HEK293 (cell line): Measurements from ENCODE around the gene KIF12.

Source experiments
- CTCF ChIA-PET: fragments of 350-600 bp; formaldehyde crosslinking; extraction: SDS; loops from one replicate; lab custom pipeline; 2021; ENCODE audit warnings: antibody characterized with exemption; lab: Yijun Ruan, JAX
- POLR2A ChIA-PET: fragments of 300-600 bp; formaldehyde crosslinking; extraction: SDS; loops from one replicate; lab custom pipeline; 2020; ENCODE audit warnings: antibody characterized with exemption, inconsistent platforms; lab: Yijun Ruan, JAX
- H3K27ac ChIP-seq: fragments of 200-500 bp; sonication (Bioruptor generic); 2 replicates; pipeline ENCODE4 v1.5.1; 2014; ENCODE audit warnings: low read depth, low read length, control low read depth, inconsistent platforms; ENCODE audit errors: extremely low read depth
- H3K36me3 ChIP-seq, 2 experiments: fragments of 200-500 bp in 1 of 2; sonication (Bioruptor generic) in 1 of 2; 1 replicate in 1 of 2; 2 replicates in 1 of 2; pipeline ENCODE4 v1.5.1; 2014 to 2017; ENCODE audit warnings: inconsistent platforms in 2 of 2, low read length in 2 of 2; ENCODE audit not compliant: control insufficient read depth in 2 of 2, insufficient read depth in 1 of 2
- H3K4me1 ChIP-seq: fragments of 200-500 bp; sonication (Bioruptor generic); 2 replicates; pipeline ENCODE4 v1.5.1; 2014; ENCODE audit warnings: mild to moderate bottlenecking, low read length, inconsistent platforms; ENCODE audit not compliant: control insufficient read depth, insufficient read depth
- H3K4me3 ChIP-seq: 2 replicates; pipeline ENCODE4 v1.5.1; 2011; ENCODE audit warnings: low read depth, mild to moderate bottlenecking, control low read depth, low read length, moderate library complexity
- H3K9me3 ChIP-seq: fragments of 200-500 bp; sonication (Bioruptor generic); 2 replicates; pipeline ENCODE4 v1.5.1; 2014; ENCODE audit warnings: low read depth, low read length, inconsistent platforms; ENCODE audit not compliant: control insufficient read depth, insufficient read depth
- BCL6B ChIP-seq: fragments of 450-650 bp; formaldehyde crosslinking; IDR thresholded peaks from 2 replicates; pipeline ENCODE4 v1.5.1; 2017; ENCODE audit warnings: missing biosample characterization, missing genetic modification characterization
- ELK4 ChIP-seq: IDR thresholded peaks from 2 replicates; pipeline ENCODE4 v1.6.1; 2011; ENCODE audit warnings: mild to moderate bottlenecking, low read depth, low read length, borderline replicate concordance
- FEZF1 ChIP-seq: fragments of 450-650 bp; formaldehyde crosslinking; IDR thresholded peaks from 2 replicates; pipeline ENCODE4 v1.5.1; 2016; ENCODE audit warnings: missing biosample characterization, missing genetic modification characterization
- GLIS2 ChIP-seq: fragments of 450-650 bp; formaldehyde crosslinking; IDR thresholded peaks from 2 replicates; pipeline ENCODE4 v1.5.1; 2016; ENCODE audit warnings: missing biosample characterization, missing genetic modification characterization
- KLF1 ChIP-seq: fragments of 450-650 bp; formaldehyde crosslinking; IDR thresholded peaks from 2 replicates; pipeline ENCODE4 v1.5.1; 2016; ENCODE audit warnings: missing biosample characterization, missing genetic modification characterization
- KLF17 ChIP-seq: fragments of 450-650 bp; formaldehyde crosslinking; IDR thresholded peaks from 2 replicates; pipeline ENCODE4 v1.5.1; 2016; ENCODE audit warnings: missing biosample characterization, missing genetic modification characterization
- PRDM1 ChIP-seq: fragments of 450-650 bp; formaldehyde crosslinking; IDR thresholded peaks from 2 replicates; pipeline ENCODE4; 2016; ENCODE audit warnings: missing biosample characterization, missing genetic modification characterization
- ZBTB17 ChIP-seq: fragments of 450-650 bp; formaldehyde crosslinking; IDR thresholded peaks from 2 replicates; pipeline ENCODE4 v1.5.1; 2016; ENCODE audit warnings: missing biosample characterization, missing genetic modification characterization
- ZNF114 ChIP-seq: fragments of 450-650 bp; formaldehyde crosslinking; IDR thresholded peaks from 2 replicates; pipeline ENCODE4 v1.5.0; 2017; ENCODE audit warnings: missing biosample characterization, missing genetic modification characterization
- ZNF132 ChIP-seq: fragments of 450-650 bp; formaldehyde crosslinking; IDR thresholded peaks from 2 replicates; pipeline ENCODE4 v1.5.1; 2017; ENCODE audit warnings: missing biosample characterization, missing genetic modification characterization, borderline replicate concordance
- ZNF24 ChIP-seq: fragments of 450-650 bp; formaldehyde crosslinking; IDR thresholded peaks from 2 replicates; pipeline ENCODE4 v1.5.1; 2016; ENCODE audit warnings: missing biosample characterization, missing genetic modification characterization
- ZNF26 ChIP-seq: fragments of 450-650 bp; formaldehyde crosslinking; IDR thresholded peaks from 2 replicates; pipeline ENCODE4 v1.5.1; 2016; ENCODE audit warnings: missing biosample characterization, missing genetic modification characterization
- ZNF366 ChIP-seq: fragments of 450-650 bp; formaldehyde crosslinking; conservative IDR thresholded peaks from 2 replicates; pipeline ENCODE4 v1.5.1; 2016; ENCODE audit warnings: missing biosample characterization, missing genetic modification characterization
- ZNF423 ChIP-seq: fragments of 450-650 bp; formaldehyde crosslinking; IDR thresholded peaks from 2 replicates; pipeline ENCODE4 v1.5.1; 2016; ENCODE audit warnings: missing biosample characterization, missing genetic modification characterization
- ZNF473 ChIP-seq: fragments of 450-650 bp; formaldehyde crosslinking; IDR thresholded peaks from 2 replicates; pipeline ENCODE4 v1.5.1; 2017; ENCODE audit warnings: missing biosample characterization, missing genetic modification characterization
- ZNF548 ChIP-seq: fragments of 450-650 bp; formaldehyde crosslinking; IDR thresholded peaks from 2 replicates; pipeline ENCODE4 v1.5.1; 2016; ENCODE audit warnings: missing biosample characterization, missing genetic modification characterization
- ZNF580 ChIP-seq: fragments of 450-650 bp; formaldehyde crosslinking; IDR thresholded peaks from 2 replicates; pipeline ENCODE4 v1.5.1; 2016; ENCODE audit warnings: missing biosample characterization, missing genetic modification characterization
- ZNF654 ChIP-seq: fragments of 450-650 bp; formaldehyde crosslinking; IDR thresholded peaks from 2 replicates; pipeline ENCODE4 v1.5.1; 2016; ENCODE audit warnings: low read depth, missing biosample characterization, missing genetic modification characterization
- ZNF701 ChIP-seq: fragments of 450-650 bp; formaldehyde crosslinking; IDR thresholded peaks from 2 replicates; pipeline ENCODE4 v1.5.1; 2016; ENCODE audit warnings: missing biosample characterization, missing genetic modification characterization
- ZNF777 ChIP-seq: fragments of 450-650 bp; formaldehyde crosslinking; IDR thresholded peaks from 2 replicates; pipeline ENCODE4 v1.5.1; 2017; ENCODE audit warnings: missing biosample characterization, missing genetic modification characterization, borderline replicate concordance
- ZNF837 ChIP-seq: fragments of 450-650 bp; formaldehyde crosslinking; IDR thresholded peaks from 2 replicates; pipeline ENCODE4 v1.5.1; 2016; ENCODE audit warnings: missing biosample characterization, missing genetic modification characterization
- TF ChIP-seq, protein P1 (sequence below): fragments of 450-650 bp; formaldehyde crosslinking; IDR thresholded peaks from 2 replicates; pipeline ENCODE4 v1.5.1; 2016; ENCODE audit warnings: missing biosample characterization, missing genetic modification characterization

KIF12 gene

GRCh38 chr9:114055894-114056293 lies 43.2 kb downstream of the KIF12 start:
- Histone ChIP-seq H3K27ac (no peak overlapping the region), H3K9me3 (no peaks in the 10 kb centered on the region), H3K36me3 (peaks cover 0 to 14% of the 10 kb centered on the region in 2 experiments; a peak in 1 of 3 replicates), H3K4me3 (no peak overlapping the region), H3K4me1 (no peaks in the 10 kb centered on the region)
- no peak for TF ChIP-seq ZNF701 (tag by site-specific recombination)
- TF ChIP-seq ZNF114, result no peak
- TF ChIP-seq PRDM1 (tag by site-specific recombination), result no peak
- TF ChIP-seq ZNF366 (tag by site-specific recombination), result no peak
- no peak for TF ChIP-seq KLF1 (tag by site-specific recombination)
- ChIA-PET POLR2A (no interaction called here), CTCF (interaction anchor here (0.7 to 4.8 kb wide), 2 partner anchors 27 to 143 kb away, joined by 3 to 19 read pairs; no protein-coding TSS in a partner anchor)

DNA sequence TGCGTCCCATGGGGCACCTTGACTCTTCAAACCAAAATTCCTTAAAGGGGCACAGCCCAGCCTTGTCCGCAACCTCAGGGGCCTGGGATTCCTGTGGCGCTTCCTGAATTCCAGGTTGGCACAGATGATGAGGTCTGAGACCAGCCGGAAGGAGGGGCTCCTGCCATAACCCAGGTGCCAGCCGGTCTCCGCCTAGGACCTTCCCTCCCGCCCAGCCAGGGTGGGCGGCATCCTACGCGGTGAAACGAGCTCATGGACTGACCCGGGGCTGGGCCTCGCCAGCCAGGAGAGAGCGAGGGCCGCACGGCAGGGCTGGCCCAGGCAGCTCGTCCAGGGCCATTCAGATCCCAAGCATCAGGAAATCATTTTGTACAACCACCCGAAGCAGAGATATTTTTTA lies 44.0 kb downstream of the KIF12 start:
- no peak for TF ChIP-seq ZBTB17 (tag by site-specific recombination)
- no peak for TF ChIP-seq BCL6B (tag by site-specific recombination)
- no peak for TF ChIP-seq ZNF837 (tag by site-specific recombination)
- no peak for TF ChIP-seq ZNF132 (tag by site-specific recombination)
- TF ChIP-seq ZNF654, result no peak
- Histone ChIP-seq H3K36me3 (peaks cover 0 to 21% of the 10 kb centered on the region in 2 experiments; a peak in 1 of 3 replicates), H3K27ac (no peak overlapping the region), H3K9me3 (no peaks in the 10 kb centered on the region), H3K4me3 (no peak overlapping the region), H3K4me1 (no peaks in the 10 kb centered on the region)
- POLR2A ChIA-PET, result no interaction called here
- CTCF ChIA-PET, result no interaction called here

- Histone ChIP-seq H3K4me3 (no peak overlapping the region), H3K27ac (no peak overlapping the region), H3K9me3 (no peaks in the 10 kb centered on the region), H3K4me1 (no peaks in the 10 kb centered on the region), H3K36me3 (peaks cover 0 to 29% of the 10 kb centered on the region in 2 experiments; a peak in 1 of 3 replicates)
- no peak for TF ChIP-seq ZNF548 (tag by site-specific recombination)
- no peak for TF ChIP-seq KLF17 (tag by site-specific recombination)
- no peak for TF ChIP-seq FEZF1
- no peak for TF ChIP-seq ZNF473 (tag by site-specific recombination)
- TF ChIP-seq ZNF24 (tag by site-specific recombination), result no peak
- TF ChIP-seq ZNF777 (tag by site-specific recombination), result no peak
- TF ChIP-seq ELK4, result no peak
- TF ChIP-seq ZNF423, result no peak
- no peak for TF ChIP-seq GLIS2 (tag by site-specific recombination)
- TF ChIP-seq, protein P1, sequence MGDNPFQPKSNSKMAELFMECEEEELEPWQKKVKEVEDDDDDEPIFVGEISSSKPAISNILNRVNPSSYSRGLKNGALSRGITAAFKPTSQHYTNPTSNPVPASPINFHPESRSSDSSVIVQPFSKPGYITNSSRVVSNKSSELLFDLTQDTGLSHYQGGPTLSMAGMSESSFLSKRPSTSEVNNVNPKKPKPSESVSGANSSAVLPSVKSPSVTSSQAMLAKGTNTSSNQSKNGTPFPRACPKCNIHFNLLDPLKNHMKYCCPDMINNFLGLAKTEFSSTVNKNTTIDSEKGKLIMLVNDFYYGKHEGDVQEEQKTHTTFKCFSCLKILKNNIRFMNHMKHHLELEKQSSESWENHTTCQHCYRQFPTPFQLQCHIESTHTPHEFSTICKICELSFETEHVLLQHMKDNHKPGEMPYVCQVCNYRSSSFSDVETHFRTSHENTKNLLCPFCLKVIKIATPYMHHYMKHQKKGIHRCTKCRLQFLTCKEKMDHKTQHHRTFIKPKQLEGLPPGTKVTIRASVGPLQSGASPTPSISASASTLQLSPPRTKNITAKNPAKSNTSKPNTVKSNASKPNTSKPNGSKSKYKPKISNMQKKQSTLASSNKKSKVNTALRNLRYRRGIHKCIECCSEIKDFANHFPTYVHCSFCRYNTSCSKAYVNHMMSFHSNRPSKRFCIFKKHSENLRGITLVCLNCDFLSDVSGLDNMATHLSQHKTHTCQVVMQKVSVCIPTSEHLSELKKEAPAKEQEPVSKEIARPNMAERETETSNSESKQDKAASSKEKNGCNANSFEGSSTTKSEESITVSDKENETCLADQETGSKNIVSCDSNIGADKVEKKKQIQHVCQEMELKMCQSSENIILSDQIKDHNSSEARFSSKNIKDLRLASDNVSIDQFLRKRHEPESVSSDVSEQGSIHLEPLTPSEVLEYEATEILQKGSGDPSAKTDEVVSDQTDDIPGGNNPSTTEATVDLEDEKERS (tag by site-specific recombination), result no peak
- TF ChIP-seq ZNF26, result no peak
- no peak for TF ChIP-seq ZNF580
- CTCF ChIA-PET, result no interaction called here
- POLR2A ChIA-PET, result no interaction called here
These were observed 44.9 kb downstream of the KIF12 start for GRCh38 chr9:114054191-114054690.
